ENCODE results near the gene PTMA. TPM values are rescaled to one million over a fixed set of nuclear protein-coding genes. Genes with fewer than 3 reads are reported as not detected.

Gene PTMA
- total RNA-seq, 1 donor = 545 TPM

- no peak overlapping the region for H3K4me3 ChIP-seq (ENCODE audit: insufficient read depth, low read length)
- DNase-seq (ENCODE audit: insufficient read length, low spot score, missing footprints) = no peak
- H3K27ac ChIP-seq (ENCODE audit: low read depth, low read length) = no peak overlapping the region
- no peaks in the 10 kb centered on the region for H3K4me1 ChIP-seq (ENCODE audit: insufficient read depth, low read length)
- no peaks in the 10 kb centered on the region for H3K79me2 ChIP-seq (ENCODE audit: insufficient read depth, low read length)
- H3K4me2 ChIP-seq (ENCODE audit: insufficient read depth, low read length) = no peak overlapping the region
- H2AFZ ChIP-seq (ENCODE audit: low read length) = no peak overlapping the region
- no peaks in the 10 kb centered on the region for H3K9me3 ChIP-seq (ENCODE audit: low read depth, low read length)
- no peaks in the 10 kb centered on the region for H3K36me3 ChIP-seq (ENCODE audit: insufficient read depth, low read length)
- no peaks in the 10 kb centered on the region for H3K27me3 ChIP-seq (ENCODE audit: insufficient read depth, low read length)
- H4K20me1 ChIP-seq (ENCODE audit: insufficient read depth, low read length) = no peaks in the 10 kb centered on the region
- TF ChIP-seq CTCF (IDR thresholded peaks at IDR 0.05; ENCODE audit: extremely low read depth, low read depth, low read length) = no peak
Measured at GRCh38 chr2:231687961-231688360, 20.4 kb upstream of the PTMA start.

GRCh38 chr2:231688719-231689118 is 19.6 kb upstream of the PTMA start:
- DNase-seq (ENCODE audit: insufficient read length, low spot score, missing footprints) = peak; percentile 26
- Histone ChIP-seq H3K36me3 (ENCODE audit: insufficient read depth, low read length) (no peaks in the 10 kb centered on the region), H3K9me3 (ENCODE audit: low read depth, low read length) (no peaks in the 10 kb centered on the region), H3K4me2 (ENCODE audit: insufficient read depth, low read length) (no peak overlapping the region), H4K20me1 (ENCODE audit: insufficient read depth, low read length) (no peaks in the 10 kb centered on the region), H3K27ac (ENCODE audit: low read depth, low read length) (no peak overlapping the region), H3K27me3 (ENCODE audit: insufficient read depth, low read length) (no peaks in the 10 kb centered on the region), H2AFZ (ENCODE audit: low read length) (no peak overlapping the region), H3K4me1 (ENCODE audit: insufficient read depth, low read length) (no peaks in the 10 kb centered on the region), H3K79me2 (ENCODE audit: insufficient read depth, low read length) (no peaks in the 10 kb centered on the region), H3K4me3 (ENCODE audit: insufficient read depth, low read length) (no peak overlapping the region)
- no peak for TF ChIP-seq CTCF (IDR thresholded peaks at IDR 0.05; ENCODE audit: extremely low read depth, low read depth, low read length)

GRCh38 chr2:231689124-231689893 is 19.0 kb upstream of the PTMA start:
- no peaks in the 10 kb centered on the region for H4K20me1 ChIP-seq (ENCODE audit: insufficient read depth, low read length)
- no peak overlapping the region for H3K4me2 ChIP-seq (ENCODE audit: insufficient read depth, low read length)
- H2AFZ ChIP-seq (ENCODE audit: low read length) = no peak overlapping the region
- H3K9me3 ChIP-seq (ENCODE audit: low read depth, low read length) = no peaks in the 10 kb centered on the region
- no peaks in the 10 kb centered on the region for H3K27me3 ChIP-seq (ENCODE audit: insufficient read depth, low read length)
- DNase-seq (ENCODE audit: insufficient read length, low spot score, missing footprints) = peak; percentile 69
- no peak for TF ChIP-seq CTCF (IDR thresholded peaks at IDR 0.05; ENCODE audit: extremely low read depth, low read depth, low read length)
- no peaks in the 10 kb centered on the region for H3K4me1 ChIP-seq (ENCODE audit: insufficient read depth, low read length)
- no peaks in the 10 kb centered on the region for H3K79me2 ChIP-seq (ENCODE audit: insufficient read depth, low read length)
- no peak overlapping the region for H3K4me3 ChIP-seq (ENCODE audit: insufficient read depth, low read length)
- no peaks in the 10 kb centered on the region for H3K36me3 ChIP-seq (ENCODE audit: insufficient read depth, low read length)
- no peak overlapping the region for H3K27ac ChIP-seq (ENCODE audit: low read depth, low read length)

GRCh38 chr2:231691251-231691772 is 17.0 kb upstream of the PTMA start:
- DNase-seq (ENCODE audit: insufficient read length, low spot score, missing footprints) = peak; percentile 32
- Histone ChIP-seq H3K79me2 (ENCODE audit: insufficient read depth, low read length) (no peaks in the 10 kb centered on the region), H4K20me1 (ENCODE audit: insufficient read depth, low read length) (no peaks in the 10 kb centered on the region), H3K27ac (ENCODE audit: low read depth, low read length) (no peak overlapping the region), H3K36me3 (ENCODE audit: insufficient read depth, low read length) (no peaks in the 10 kb centered on the region), H2AFZ (ENCODE audit: low read length) (no peak overlapping the region), H3K27me3 (ENCODE audit: insufficient read depth, low read length) (no peaks in the 10 kb centered on the region), H3K4me3 (ENCODE audit: insufficient read depth, low read length) (no peak overlapping the region), H3K4me1 (ENCODE audit: insufficient read depth, low read length) (no peaks in the 10 kb centered on the region), H3K4me2 (ENCODE audit: insufficient read depth, low read length) (no peak overlapping the region), H3K9me3 (ENCODE audit: low read depth, low read length) (no peaks in the 10 kb centered on the region)
- TF ChIP-seq CTCF (IDR thresholded peaks at IDR 0.05; ENCODE audit: extremely low read depth, low read depth, low read length) = no peak
